Ishikawa (cell line): ENCODE results near the gene PDE4B.

ENCODE experiments used
- CEBPB ChIP-seq: IDR thresholded peaks from 2 replicates; pipeline ENCODE4 v1.6.1; 2012
- CREB1 ChIP-seq: IDR thresholded peaks from 2 replicates; pipeline ENCODE4 v1.6.1; 2012; ENCODE audit warnings: low read depth
- EGR1 ChIP-seq: IDR thresholded peaks from 2 replicates; pipeline ENCODE4 v1.6.1; 2012
- EP300 ChIP-seq: IDR thresholded peaks from 2 replicates; pipeline ENCODE4 v1.6.1; 2012; ENCODE audit warnings: borderline replicate concordance
- FOXM1 ChIP-seq: IDR thresholded peaks from 2 replicates; pipeline ENCODE4 v1.6.1; 2012; ENCODE audit warnings: low read depth, borderline replicate concordance
- RAD21 ChIP-seq: IDR thresholded peaks from 2 replicates; pipeline ENCODE4 v1.6.1; 2012; ENCODE audit warnings: low read depth
- TAF1 ChIP-seq: IDR thresholded peaks from 2 replicates; pipeline ENCODE4 v1.6.1; 2012; ENCODE audit warnings: low read depth, mild to moderate bottlenecking
- TCF12 ChIP-seq: IDR thresholded peaks from 2 replicates; pipeline ENCODE4 v1.6.1; 2012; ENCODE audit warnings: low read depth
- YY1 ChIP-seq: IDR thresholded peaks from 2 replicates; pipeline ENCODE4 v1.6.1; 2012; ENCODE audit warnings: low read depth
- ZBTB7A ChIP-seq: IDR thresholded peaks from 2 replicates; pipeline ENCODE4 v1.6.1; 2012; ENCODE audit warnings: low read depth
- TF ChIP-seq, protein P1 (sequence below): IDR thresholded peaks from 2 replicates; pipeline ENCODE4 v1.6.1; 2012; ENCODE audit warnings: low read depth, mild to moderate bottlenecking
- TF ChIP-seq, protein P2 (sequence below): IDR thresholded peaks from 2 replicates; pipeline ENCODE4 v1.6.1; 2012
- TF ChIP-seq, protein P3 (sequence below): IDR thresholded peaks from 2 replicates; pipeline ENCODE4 v1.6.1; 2012

- TF ChIP-seq, protein P1, sequence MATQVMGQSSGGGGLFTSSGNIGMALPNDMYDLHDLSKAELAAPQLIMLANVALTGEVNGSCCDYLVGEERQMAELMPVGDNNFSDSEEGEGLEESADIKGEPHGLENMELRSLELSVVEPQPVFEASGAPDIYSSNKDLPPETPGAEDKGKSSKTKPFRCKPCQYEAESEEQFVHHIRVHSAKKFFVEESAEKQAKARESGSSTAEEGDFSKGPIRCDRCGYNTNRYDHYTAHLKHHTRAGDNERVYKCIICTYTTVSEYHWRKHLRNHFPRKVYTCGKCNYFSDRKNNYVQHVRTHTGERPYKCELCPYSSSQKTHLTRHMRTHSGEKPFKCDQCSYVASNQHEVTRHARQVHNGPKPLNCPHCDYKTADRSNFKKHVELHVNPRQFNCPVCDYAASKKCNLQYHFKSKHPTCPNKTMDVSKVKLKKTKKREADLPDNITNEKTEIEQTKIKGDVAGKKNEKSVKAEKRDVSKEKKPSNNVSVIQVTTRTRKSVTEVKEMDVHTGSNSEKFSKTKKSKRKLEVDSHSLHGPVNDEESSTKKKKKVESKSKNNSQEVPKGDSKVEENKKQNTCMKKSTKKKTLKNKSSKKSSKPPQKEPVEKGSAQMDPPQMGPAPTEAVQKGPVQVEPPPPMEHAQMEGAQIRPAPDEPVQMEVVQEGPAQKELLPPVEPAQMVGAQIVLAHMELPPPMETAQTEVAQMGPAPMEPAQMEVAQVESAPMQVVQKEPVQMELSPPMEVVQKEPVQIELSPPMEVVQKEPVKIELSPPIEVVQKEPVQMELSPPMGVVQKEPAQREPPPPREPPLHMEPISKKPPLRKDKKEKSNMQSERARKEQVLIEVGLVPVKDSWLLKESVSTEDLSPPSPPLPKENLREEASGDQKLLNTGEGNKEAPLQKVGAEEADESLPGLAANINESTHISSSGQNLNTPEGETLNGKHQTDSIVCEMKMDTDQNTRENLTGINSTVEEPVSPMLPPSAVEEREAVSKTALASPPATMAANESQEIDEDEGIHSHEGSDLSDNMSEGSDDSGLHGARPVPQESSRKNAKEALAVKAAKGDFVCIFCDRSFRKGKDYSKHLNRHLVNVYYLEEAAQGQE = no peak
- TF ChIP-seq EGR1 (no peak), TAF1 (no peak), CEBPB (no peak), RAD21 (no peak), CREB1 (no peak), ZBTB7A (no peak), EP300 (no peak), TCF12 (no peak), YY1 (no peak), FOXM1 (no peak)
- TF ChIP-seq, protein P2, sequence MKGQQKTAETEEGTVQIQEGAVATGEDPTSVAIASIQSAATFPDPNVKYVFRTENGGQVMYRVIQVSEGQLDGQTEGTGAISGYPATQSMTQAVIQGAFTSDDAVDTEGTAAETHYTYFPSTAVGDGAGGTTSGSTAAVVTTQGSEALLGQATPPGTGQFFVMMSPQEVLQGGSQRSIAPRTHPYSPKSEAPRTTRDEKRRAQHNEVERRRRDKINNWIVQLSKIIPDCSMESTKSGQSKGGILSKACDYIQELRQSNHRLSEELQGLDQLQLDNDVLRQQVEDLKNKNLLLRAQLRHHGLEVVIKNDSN = no peak
- TF ChIP-seq, protein P3, sequence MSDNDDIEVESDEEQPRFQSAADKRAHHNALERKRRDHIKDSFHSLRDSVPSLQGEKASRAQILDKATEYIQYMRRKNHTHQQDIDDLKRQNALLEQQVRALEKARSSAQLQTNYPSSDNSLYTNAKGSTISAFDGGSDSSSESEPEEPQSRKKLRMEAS = no peak
Measured at GRCh38 chr1:66214901-66215300, 422.2 kb downstream of the PDE4B start.
